ENCODE results near the gene TINAG. TPM values are rescaled to one million over a fixed set of nuclear protein-coding genes. Genes with fewer than 3 reads are reported as not detected.

The TINAG gene
- total RNA-seq, 1 donor from 2014 or later: not detected

DNA sequence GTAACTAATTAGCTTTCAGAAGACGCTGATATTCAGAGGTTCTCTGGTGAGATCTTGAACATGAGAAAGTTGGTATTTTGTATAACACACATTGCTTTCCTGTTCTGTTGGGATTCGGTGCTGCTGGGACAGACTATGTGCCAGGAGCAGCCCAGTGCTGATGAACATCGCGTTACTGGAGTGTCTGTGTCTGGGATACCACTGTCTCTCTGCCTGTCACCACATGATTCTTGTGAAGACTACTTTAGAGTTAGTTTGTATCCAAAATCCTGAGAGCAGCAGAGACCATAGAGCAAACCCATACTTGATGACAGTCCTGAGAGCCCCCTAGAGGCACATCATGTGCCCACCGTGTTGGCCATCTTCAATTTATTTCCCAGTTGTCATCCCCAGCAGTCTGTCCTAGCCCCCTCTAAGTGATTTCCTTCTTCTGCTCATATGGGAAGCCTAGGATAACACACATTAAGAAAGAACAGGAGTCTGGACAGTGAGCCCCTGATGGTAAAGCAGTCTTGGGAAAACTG, 41.8 kb upstream of the TINAG start:
- no peaks in the 10 kb centered on the region for H3K9me3 Mint-ChIP-seq
- no peaks in the 10 kb centered on the region for H3K27me3 Mint-ChIP-seq (ENCODE audit: low read depth)
- no peaks in the 10 kb centered on the region for H3K36me3 Mint-ChIP-seq (ENCODE audit: low read depth)
- no peak overlapping the region for H3K4me3 Mint-ChIP-seq
- no peak for DNase-seq (ENCODE audit: low read depth, low spot score)
- H3K4me1 Mint-ChIP-seq: no peaks in the 10 kb centered on the region
- no peak overlapping the region for H3K27ac Mint-ChIP-seq (ENCODE audit: unreplicated experiment)
- TF ChIP-seq, protein P1, sequence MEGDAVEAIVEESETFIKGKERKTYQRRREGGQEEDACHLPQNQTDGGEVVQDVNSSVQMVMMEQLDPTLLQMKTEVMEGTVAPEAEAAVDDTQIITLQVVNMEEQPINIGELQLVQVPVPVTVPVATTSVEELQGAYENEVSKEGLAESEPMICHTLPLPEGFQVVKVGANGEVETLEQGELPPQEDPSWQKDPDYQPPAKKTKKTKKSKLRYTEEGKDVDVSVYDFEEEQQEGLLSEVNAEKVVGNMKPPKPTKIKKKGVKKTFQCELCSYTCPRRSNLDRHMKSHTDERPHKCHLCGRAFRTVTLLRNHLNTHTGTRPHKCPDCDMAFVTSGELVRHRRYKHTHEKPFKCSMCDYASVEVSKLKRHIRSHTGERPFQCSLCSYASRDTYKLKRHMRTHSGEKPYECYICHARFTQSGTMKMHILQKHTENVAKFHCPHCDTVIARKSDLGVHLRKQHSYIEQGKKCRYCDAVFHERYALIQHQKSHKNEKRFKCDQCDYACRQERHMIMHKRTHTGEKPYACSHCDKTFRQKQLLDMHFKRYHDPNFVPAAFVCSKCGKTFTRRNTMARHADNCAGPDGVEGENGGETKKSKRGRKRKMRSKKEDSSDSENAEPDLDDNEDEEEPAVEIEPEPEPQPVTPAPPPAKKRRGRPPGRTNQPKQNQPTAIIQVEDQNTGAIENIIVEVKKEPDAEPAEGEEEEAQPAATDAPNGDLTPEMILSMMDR (conservative IDR thresholded peaks at IDR 0.05): no peak

DNA sequence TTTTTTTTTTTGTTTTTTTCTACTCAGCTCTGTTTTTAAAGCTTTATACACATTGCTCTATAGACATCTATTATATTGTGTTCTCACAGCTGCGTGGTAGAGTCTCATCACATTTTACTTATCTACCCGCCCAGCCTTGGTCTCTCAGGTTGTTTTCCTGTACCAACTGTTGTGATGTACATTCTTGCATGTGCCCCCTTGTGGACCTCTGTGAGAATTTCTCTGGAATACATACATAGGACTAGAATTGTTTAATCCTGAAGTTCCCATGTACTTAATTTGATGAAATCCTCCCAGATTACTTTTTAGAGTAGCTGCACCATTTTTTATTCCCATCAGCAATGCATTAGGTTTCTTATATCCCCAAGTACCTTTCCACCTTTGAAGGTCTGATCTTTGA, 40.4 kb upstream of the TINAG start:
- no peaks in the 10 kb centered on the region for H3K36me3 Mint-ChIP-seq (ENCODE audit: low read depth)
- H3K27ac Mint-ChIP-seq (ENCODE audit: unreplicated experiment): no peak overlapping the region
- H3K9me3 Mint-ChIP-seq: no peaks in the 10 kb centered on the region
- H3K4me3 Mint-ChIP-seq: no peak overlapping the region
- no peak for DNase-seq (ENCODE audit: low read depth, low spot score)
- H3K27me3 Mint-ChIP-seq (ENCODE audit: low read depth): no peaks in the 10 kb centered on the region
- no peaks in the 10 kb centered on the region for H3K4me1 Mint-ChIP-seq
- TF ChIP-seq, protein P1 (conservative IDR thresholded peaks at IDR 0.05): peak; percentile 67

DNA sequence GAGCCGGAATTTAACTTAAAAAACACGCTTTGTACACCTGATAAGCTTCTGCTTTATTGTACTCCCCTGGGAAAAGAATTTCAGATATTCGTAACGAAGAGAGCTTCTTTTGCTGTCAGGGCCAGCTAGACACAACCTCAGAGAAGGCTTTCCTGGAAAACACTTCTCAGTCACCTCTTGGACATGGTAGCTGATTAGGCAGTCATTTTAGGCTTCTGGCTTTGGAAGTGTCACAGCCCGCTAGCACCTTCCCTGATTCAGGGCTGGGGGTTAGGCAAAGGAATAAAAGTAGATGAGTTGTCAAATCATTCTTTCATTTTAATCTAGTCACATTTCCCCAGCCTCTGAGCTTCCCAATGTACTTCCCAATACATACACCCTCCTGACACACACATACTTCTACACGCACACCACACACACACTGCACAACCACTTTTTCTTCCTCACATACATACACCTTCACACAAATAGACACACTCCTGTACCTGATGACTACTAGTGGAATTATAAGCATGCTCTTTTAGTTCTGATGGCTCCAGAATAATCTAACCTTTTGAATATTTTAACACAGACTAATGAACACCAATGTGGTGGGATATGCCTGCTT, 34.9 kb upstream of the TINAG start:
- H3K27ac Mint-ChIP-seq (ENCODE audit: unreplicated experiment): peak overlapping the region; percentile 28
- TF ChIP-seq, protein P1 (conservative IDR thresholded peaks at IDR 0.05): no peak
- H3K4me1 Mint-ChIP-seq: no peaks in the 10 kb centered on the region
- no peak overlapping the region for H3K4me3 Mint-ChIP-seq
- no peaks in the 10 kb centered on the region for H3K27me3 Mint-ChIP-seq (ENCODE audit: low read depth)
- no peaks in the 10 kb centered on the region for H3K36me3 Mint-ChIP-seq (ENCODE audit: low read depth)
- DNase-seq (ENCODE audit: low read depth, low spot score): no peak
- no peaks in the 10 kb centered on the region for H3K9me3 Mint-ChIP-seq

DNA sequence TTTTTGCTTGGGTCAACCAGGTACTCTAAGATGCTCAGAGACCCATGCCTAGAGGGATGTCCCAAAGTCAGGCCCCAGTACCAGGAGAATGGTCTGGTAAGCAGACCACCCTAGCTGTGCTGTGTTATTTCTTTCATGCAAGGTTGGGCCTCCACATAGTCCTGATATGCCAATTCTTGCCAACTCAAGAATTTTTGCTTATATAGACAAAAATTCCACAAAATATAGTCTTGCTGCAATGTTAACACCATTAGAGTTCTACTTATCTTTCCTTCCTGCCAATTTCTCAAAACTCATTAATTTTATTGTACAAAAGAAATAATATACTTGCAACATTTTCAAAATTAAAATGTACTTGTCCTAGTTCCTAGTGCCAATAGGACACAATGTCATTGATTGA, 33.9 kb upstream of the TINAG start:
- Mint-ChIP-seq H3K27ac (ENCODE audit: unreplicated experiment) (no peak overlapping the region), H3K9me3 (peaks cover 2% of the 10 kb centered on the region), H3K27me3 (ENCODE audit: low read depth) (no peaks in the 10 kb centered on the region), H3K4me3 (no peak overlapping the region), H3K36me3 (ENCODE audit: low read depth) (no peaks in the 10 kb centered on the region), H3K4me1 (no peaks in the 10 kb centered on the region)
- no peak for DNase-seq (ENCODE audit: low read depth, low spot score)
- TF ChIP-seq, protein P1 (conservative IDR thresholded peaks at IDR 0.05): no peak

DNA sequence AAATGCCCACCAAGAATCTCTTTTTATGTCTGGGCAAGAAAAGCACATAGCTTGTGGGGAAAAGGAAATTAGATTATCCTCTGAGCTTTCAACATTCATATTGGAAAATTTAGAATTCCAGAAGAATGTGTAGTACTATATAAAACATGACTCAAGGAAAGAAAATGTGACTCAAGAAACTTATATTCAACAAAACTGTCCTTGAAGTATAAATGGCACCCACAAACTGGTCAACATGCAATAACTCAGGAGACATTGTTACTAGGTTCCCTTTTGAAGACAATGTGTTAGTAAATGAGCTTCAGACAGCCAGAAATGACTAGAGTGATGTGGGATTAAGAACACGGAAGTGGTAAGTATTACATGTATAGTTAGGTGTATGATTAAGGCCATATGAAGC, 26.1 kb upstream of the TINAG start:
- TF ChIP-seq, protein P1 (conservative IDR thresholded peaks at IDR 0.05): no peak

More for the DNA sequence above, 26.1 kb upstream of the TINAG start:
- Mint-ChIP-seq H3K27ac (ENCODE audit: unreplicated experiment) (no peak overlapping the region), H3K4me3 (no peak overlapping the region), H3K36me3 (ENCODE audit: low read depth) (no peaks in the 10 kb centered on the region), H3K27me3 (ENCODE audit: low read depth) (no peaks in the 10 kb centered on the region), H3K4me1 (no peaks in the 10 kb centered on the region), H3K9me3 (peaks cover 2% of the 10 kb centered on the region)
- no peak for DNase-seq (ENCODE audit: low read depth, low spot score)
